PC-9 (cell line): Measurements from ENCODE around the gene FOXC1. TPM values are rescaled to one million over a fixed set of nuclear protein-coding genes. Genes with fewer than 3 reads are reported as not detected.
A peak's percentile ranks its signal among the peaks of the same experiment; 100 is the strongest.

ENCODE experiments used
- BruUV-seq: library from RNA; stranded (reverse); fragments of 400-500 nt; replicated peaks from 2 replicates; lab custom pipeline; 2021; lab: Mats Ljungman, UMichigan
- CTCF ChIA-PET: fragments of 300-600 bp; sonication (Branson Sonifier 250); formaldehyde crosslinking; loops from one replicate; lab custom pipeline; 2022; ENCODE audit warnings: antibody characterized with exemption; lab: Charles Lee
- POLR2A ChIA-PET: fragments of 300-600 bp; sonication (Branson Sonifier 250); formaldehyde crosslinking; loops from one replicate; lab custom pipeline; 2022; ENCODE audit warnings: antibody characterized with exemption; ENCODE audit not compliant: unreplicated experiment; lab: Charles Lee
- DNase-seq, 2 experiments: peaks; one replicate each; pipeline versions ENCODE4 v3.0.0 to v3.0.0-alpha.2; 2015 to 2022; ENCODE audit warnings: mixed read lengths in 1 of 2
- H2AFZ ChIP-seq: fragments of 200-600 bp; sonication (generic); 2 replicates; pipeline ENCODE4 v1.8.1; 2017; ENCODE audit warnings: antibody characterized with exemption
- H3F3A ChIP-seq: fragments of 200-600 bp; sonication (generic); 2 replicates; pipeline ENCODE4 v1.8.1; 2017; ENCODE audit warnings: antibody characterized with exemption, mild to moderate bottlenecking, low read depth; ENCODE audit not compliant: insufficient read depth
- H3K27ac ChIP-seq: fragments of 200-600 bp; sonication (generic); 2 replicates; pipeline ENCODE4 v1.6.1; 2016; ENCODE audit warnings: mixed run types
- H3K27me3 ChIP-seq: fragments of 200-600 bp; sonication (generic); 2 replicates; pipeline ENCODE4 v1.6.1; 2016; ENCODE audit warnings: low read depth, mixed run types; ENCODE audit not compliant: insufficient read depth
- H3K36me3 ChIP-seq: fragments of 200-600 bp; sonication (generic); 2 replicates; pipeline ENCODE4 v1.6.1; 2016; ENCODE audit warnings: low read depth, mixed run types
- H3K4me1 ChIP-seq: fragments of 200-600 bp; sonication (generic); replicated peaks from 2 replicates; pipeline ENCODE4 v1.6.1; 2016; ENCODE audit warnings: mixed run types; ENCODE audit not compliant: insufficient read depth
- H3K4me2 ChIP-seq: fragments of 200-600 bp; sonication (generic); 2 replicates; pipeline ENCODE4 v1.6.1; 2017; ENCODE audit warnings: mixed run types
- H3K4me3 ChIP-seq: fragments of 200-600 bp; sonication (generic); 2 replicates; pipeline ENCODE4 v1.6.1; 2016; ENCODE audit warnings: mixed run types
- H3K79me2 ChIP-seq: fragments of 200-600 bp; sonication (generic); 2 replicates; pipeline ENCODE4 v1.6.1; 2017; ENCODE audit warnings: low read depth, mixed run types
- H3K9me2 ChIP-seq: fragments of 200-600 bp; sonication (generic); 2 replicates; pipeline ENCODE4 v1.8.1; 2017; ENCODE audit warnings: mild to moderate bottlenecking; ENCODE audit not compliant: insufficient read depth
- H3K9me3 ChIP-seq: fragments of 200-600 bp; sonication (generic); 2 replicates; pipeline ENCODE4 v1.8.1; 2016; ENCODE audit warnings: low read depth; ENCODE audit not compliant: insufficient read depth
- H4K20me1 ChIP-seq: fragments of 200-600 bp; sonication (generic); 2 replicates; pipeline ENCODE4 v1.8.1; 2017; ENCODE audit not compliant: insufficient read depth
- CTCF ChIP-seq: fragments of 200-600 bp; sonication (generic); conservative IDR thresholded peaks from 2 replicates; pipeline ENCODE4 v1.6.1; 2017; ENCODE audit warnings: mixed run types, antibody characterized with exemption, mild to moderate bottlenecking, moderate library complexity
- EZH2 ChIP-seq: fragments of 200-600 bp; sonication (generic); IDR thresholded peaks from 2 replicates; pipeline ENCODE4 v1.8.0; 2017; ENCODE audit warnings: antibody characterized with exemption, low read depth
- intact Hi-C: fragments of 100-400 bp; cut with micrococcal nuclease; formaldehyde crosslinking; loops from one replicate; pipeline ENCODE4 v1.10.0; 2022; ENCODE audit not compliant: unreplicated experiment
- total RNA-seq: library from RNA; stranded (reverse); gene quantifications from 2 replicates; pipeline ENCODE4 v1.2.3, GENCODE V29; 2021

FOXC1 gene
- total RNA-seq, 1 experiment from 2014 or later, result 18.6 TPM

DNA sequence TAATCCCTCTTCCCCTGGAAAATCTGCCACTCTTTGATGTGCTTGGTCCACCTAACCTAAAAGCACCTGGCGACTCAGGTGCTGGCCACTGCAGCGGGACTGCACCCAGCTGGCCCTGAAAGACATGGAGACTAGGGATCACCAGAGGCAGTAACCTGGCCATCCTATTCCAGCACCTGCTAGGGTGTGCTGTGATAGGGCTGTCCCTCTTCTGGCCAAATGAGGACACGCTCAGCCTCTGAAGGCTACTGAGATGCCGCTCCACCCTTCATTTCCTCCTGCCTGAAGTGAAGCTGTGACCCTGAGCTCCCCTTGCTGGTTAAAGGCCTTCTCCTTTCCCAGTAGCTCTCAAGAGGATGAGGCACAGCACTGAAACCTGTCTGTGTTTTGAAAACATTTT lies 24.4 kb downstream of the FOXC1 start:
- intact Hi-C loops, result no loop called here
- CTCF ChIA-PET, result interaction anchor here (0.6 kb wide), 1 partner anchor 17 kb away, joined by 3 read pairs; no protein-coding TSS in a partner anchor

DNA sequence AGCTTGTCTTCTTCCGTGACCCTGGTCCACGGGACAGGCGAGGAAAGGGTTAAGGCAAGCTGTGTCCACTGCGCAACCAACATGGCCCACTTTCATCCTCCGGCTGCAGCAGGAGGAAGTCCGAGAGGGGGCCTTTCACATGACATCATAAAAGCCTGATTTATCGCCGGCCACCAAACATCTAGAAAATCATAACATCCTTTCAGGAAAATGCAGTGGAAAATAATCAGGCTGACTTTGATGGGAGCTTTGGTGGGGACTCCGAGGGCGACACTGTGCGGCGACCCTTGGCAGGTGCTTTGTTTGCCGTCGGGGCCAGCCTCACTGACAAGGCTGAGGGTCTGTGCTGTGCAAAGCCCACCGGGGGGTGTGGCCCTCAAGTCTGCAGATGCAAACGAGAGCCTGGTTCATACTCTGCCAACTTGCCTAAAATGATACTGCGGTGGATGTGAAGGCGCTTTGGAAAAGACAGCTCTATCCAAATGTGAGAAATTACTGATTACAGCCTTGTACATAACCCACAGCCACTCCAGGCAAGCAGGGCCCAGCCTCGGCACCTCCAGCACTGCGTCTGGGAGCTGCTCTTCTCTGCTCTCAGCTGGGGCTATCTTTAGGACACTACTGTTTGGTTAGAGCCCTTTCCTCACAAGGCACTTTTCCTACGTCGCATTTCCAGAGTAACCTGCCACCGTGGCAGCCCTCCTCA lies 25.7 kb downstream of the FOXC1 start:
- no peaks in the 10 kb centered on the region for H3K27me3 ChIP-seq
- ChIA-PET POLR2A (no interaction called here), CTCF (no interaction called here)
- no peak overlapping the region for H3K4me3 ChIP-seq
- H3K4me1 ChIP-seq, result peaks cover 57% of the 10 kb centered on the region
- no peaks in the 10 kb centered on the region for H3K79me2 ChIP-seq
- no peaks in the 10 kb centered on the region for H3K9me2 ChIP-seq
- H3F3A ChIP-seq, result peaks cover 39% of the 10 kb centered on the region
- H3K4me2 ChIP-seq, result peak overlapping the region; percentile 59
- no TSS peak for BruUV-seq
- intact Hi-C loops, result loop anchor here (2.0 kb wide), 3 partner anchors 23 to 131 kb away; no protein-coding TSS in a partner anchor
- DNase-seq, result no peak
- no peak overlapping the region for H3K27ac ChIP-seq
- H2AFZ ChIP-seq, result no peak overlapping the region
- H3K36me3 ChIP-seq, result no peaks in the 10 kb centered on the region
- no peaks in the 10 kb centered on the region for H4K20me1 ChIP-seq
- TF ChIP-seq CTCF, result no peak
- H3K9me3 ChIP-seq, result no peaks in the 10 kb centered on the region

More for the DNA sequence above, 24.4 kb downstream of the FOXC1 start:
- no peaks in the 10 kb centered on the region for H3K79me2 ChIP-seq
- no peak overlapping the region for H2AFZ ChIP-seq
- no TSS peak for BruUV-seq
- no peak overlapping the region for H3K27ac ChIP-seq
- H3K4me2 ChIP-seq, result no peak overlapping the region
- H4K20me1 ChIP-seq, result no peaks in the 10 kb centered on the region
- H3K9me2 ChIP-seq, result no peaks in the 10 kb centered on the region
- H3K36me3 ChIP-seq, result no peaks in the 10 kb centered on the region
- no peak for DNase-seq
- peaks cover 49% of the 10 kb centered on the region for H3F3A ChIP-seq
- no peak overlapping the region for H3K4me3 ChIP-seq
- no peaks in the 10 kb centered on the region for H3K27me3 ChIP-seq
- peaks cover 66% of the 10 kb centered on the region for H3K4me1 ChIP-seq
- TF ChIP-seq CTCF, result no peak
- no peak for TF ChIP-seq EZH2
- no peaks in the 10 kb centered on the region for H3K9me3 ChIP-seq
- POLR2A ChIA-PET, result no interaction called here

- H3K9me3 ChIP-seq, result no peaks in the 10 kb centered on the region
- no peak for TF ChIP-seq EZH2
- TF ChIP-seq CTCF, result no peak
- ChIA-PET POLR2A (no interaction called here), CTCF (no interaction called here)
- intact Hi-C loops, result loop anchor here (2.0 kb wide), 3 partner anchors 24 to 130 kb away; no protein-coding TSS in a partner anchor
- peak overlapping the region; percentile 59 for H3K4me2 ChIP-seq
- no peak overlapping the region for H3K4me3 ChIP-seq
- TSS peak; percentile 59 for BruUV-seq
- peaks cover 56% of the 10 kb centered on the region for H3K4me1 ChIP-seq
- H3K9me2 ChIP-seq, result no peaks in the 10 kb centered on the region
- H3K36me3 ChIP-seq, result no peaks in the 10 kb centered on the region
- peaks cover 30% of the 10 kb centered on the region for H3F3A ChIP-seq
- peak overlapping the region; percentile 76 for H3K27ac ChIP-seq
- no peak overlapping the region for H2AFZ ChIP-seq
- H3K27me3 ChIP-seq, result no peaks in the 10 kb centered on the region
- no peaks in the 10 kb centered on the region for H3K79me2 ChIP-seq
- H4K20me1 ChIP-seq, result no peaks in the 10 kb centered on the region
- DNase-seq, result peak in 1 of 2 experiments; percentile 59
Observed at GRCh38 chr6:1636272-1636825, 26.6 kb downstream of the FOXC1 start.
